ENCODE data around the gene MUC13. TPM values are rescaled to one million over a fixed set of nuclear protein-coding genes. Genes with fewer than 3 reads are reported as not detected.
"Not testable (repeated sequence)": the region's sequence is repeated elsewhere in the genome, so short reads cannot be mapped to it uniquely, and the experiment has no call there.

The MUC13 gene
- not detected for polyA plus RNA-seq (ENCODE audit: insufficient read length)

DNA sequence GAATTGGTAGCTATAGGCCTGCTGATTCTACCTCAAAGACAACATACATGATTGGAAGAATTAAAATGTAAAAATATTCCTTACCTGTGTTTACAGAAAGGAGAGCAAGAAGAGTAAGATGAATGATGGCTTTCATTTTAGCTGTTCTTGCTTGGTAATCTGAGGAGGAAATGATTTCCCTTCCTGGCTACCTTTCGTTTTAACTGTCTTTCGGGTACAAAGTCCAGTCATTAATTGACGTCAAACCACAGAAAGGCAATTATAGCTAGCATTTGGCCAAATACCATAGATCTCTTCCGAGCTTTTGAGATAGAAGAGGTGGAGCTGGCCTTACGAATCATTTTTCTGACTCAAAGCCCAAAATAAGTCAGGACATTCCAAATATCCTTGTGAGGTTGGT, at the start of gene MUC13:
Gene MUC13 (minus strand): TSS at position 175 of the 400 bp plus-strand sequence. CDS start 39 bp downstream, at position 136.
- DNase-seq (ENCODE audit: low read depth), result no peak

- DNase-seq (ENCODE audit: low read depth), result no peak
Observed at GRCh38 chr3:124982855-124983254, 48.3 kb upstream of the MUC13 start.

DNA sequence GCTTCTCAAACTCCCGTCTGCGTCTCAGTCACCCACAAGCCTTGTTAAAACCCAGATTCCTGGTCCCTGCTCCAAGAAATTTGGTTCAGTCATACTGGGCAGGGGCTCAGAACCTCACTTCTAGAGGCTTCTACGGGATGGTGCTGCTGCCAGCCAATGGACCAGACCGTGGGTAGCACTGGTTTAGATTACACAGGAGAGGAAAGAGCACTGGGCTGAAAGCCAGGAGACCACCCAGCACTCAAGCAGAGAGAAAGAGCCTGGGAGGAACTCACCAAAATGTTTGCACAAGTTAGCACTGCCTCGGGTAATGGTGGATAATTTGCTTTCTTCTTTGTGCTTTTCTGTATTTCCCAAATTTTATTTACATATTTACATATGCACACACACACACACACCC, 46.9 kb upstream of the MUC13 start:
- DNase-seq (ENCODE audit: low read depth), result no peak

- DNase-seq (ENCODE audit: low read depth), result no peak
Observed at GRCh38 chr3:124978627-124979026, 44.1 kb upstream of the MUC13 start.

GRCh38 chr3:124976383-124976782, 41.8 kb upstream of the MUC13 start:
- no peak for DNase-seq (ENCODE audit: low read depth)

GRCh38 chr3:124974691-124975090, 40.1 kb upstream of the MUC13 start:
- DNase-seq (ENCODE audit: low read depth), result no peak

GRCh38 chr3:124973290-124973689, 38.7 kb upstream of the MUC13 start:
- no peak for DNase-seq (ENCODE audit: low read depth)

- DNase-seq (ENCODE audit: low read depth), result no peak
Observed at GRCh38 chr3:124972457-124972856, 37.9 kb upstream of the MUC13 start.

DNA sequence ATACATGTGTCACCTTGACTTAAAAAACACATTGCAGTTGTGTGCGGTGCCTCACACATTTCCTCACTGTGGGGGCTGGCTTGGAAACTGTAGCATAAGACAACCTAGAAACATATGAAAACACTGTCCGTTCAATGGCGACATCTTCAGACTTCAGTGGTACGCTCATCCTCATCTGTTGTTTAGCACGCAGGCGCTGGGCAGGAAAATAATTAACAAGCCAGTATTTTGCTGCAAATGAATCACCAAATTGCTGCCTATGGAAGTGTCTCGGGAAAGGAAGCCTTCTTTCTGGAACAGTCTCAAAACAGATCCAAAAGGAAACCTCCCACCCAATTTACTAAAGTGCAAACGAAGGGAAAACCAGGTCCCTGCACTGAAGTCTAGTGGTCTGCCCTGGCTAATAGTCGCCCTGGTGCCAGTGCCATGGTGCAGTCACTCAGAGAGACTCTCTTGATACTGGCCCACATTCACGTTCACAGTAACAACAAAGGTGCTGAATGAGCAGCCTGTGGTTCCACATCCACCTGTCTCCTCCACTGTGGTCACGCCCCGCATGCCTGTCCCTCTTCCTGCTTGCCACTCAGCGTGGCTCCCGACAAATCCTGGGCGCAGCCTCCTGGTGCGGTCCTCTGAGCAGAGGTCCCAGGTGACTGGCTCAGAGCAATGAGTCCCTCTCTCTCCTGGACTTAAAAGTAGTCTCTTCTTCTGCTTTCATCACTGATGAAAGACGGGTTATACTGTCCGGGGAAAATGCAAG, 35.6 kb upstream of the MUC13 start:
- no peak for DNase-seq (ENCODE audit: low read depth)

- no peak for DNase-seq (ENCODE audit: low read depth)
Observed at GRCh38 chr3:124969190-124969589, 34.6 kb upstream of the MUC13 start.

- no peak for DNase-seq (ENCODE audit: low read depth)
Observed at GRCh38 chr3:124967964-124968363, 33.4 kb upstream of the MUC13 start.

DNA sequence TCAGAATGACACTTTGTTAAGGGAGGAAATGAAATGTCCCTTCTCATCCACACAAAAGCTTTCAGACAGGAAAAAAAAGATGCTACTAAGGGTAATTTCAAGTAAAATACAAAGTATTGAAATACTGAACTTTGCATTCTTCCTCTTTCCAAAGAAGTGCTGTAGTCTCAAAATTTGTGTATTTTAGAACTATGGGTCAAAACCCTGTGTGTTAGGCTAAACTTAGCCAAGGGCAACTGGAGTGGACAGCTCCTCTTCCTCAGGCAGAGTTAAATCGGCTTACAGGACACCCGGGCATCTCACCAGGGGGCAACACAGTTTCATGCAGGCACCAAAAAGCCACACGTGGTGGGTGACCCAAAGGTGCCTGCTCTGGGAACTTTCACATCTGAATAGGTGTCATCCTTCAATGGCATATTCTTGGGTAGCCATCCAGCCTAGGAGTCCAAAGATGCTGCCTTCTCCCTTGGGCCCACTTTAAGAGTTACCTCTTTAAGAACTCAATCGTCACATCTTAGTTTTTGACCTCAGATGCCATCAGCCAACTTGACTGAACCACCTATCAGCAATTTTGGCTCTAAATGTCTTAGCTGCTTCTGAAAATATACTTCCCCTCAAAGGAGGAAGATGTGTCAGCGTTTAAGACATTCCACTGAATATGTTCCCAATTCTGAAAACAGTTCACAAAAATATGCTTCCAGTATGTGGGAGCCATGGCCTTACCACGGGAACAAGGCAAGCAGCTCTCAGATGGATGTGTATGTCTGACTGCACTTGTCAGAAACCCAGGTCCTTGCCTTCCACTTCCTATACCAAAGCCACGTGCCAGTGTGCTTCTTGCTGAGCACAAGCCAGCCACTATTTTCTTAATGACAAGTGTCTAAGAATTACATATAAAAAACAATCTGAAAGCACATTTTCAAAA, 32.2 kb upstream of the MUC13 start:
- no peak for DNase-seq (ENCODE audit: low read depth)

DNA sequence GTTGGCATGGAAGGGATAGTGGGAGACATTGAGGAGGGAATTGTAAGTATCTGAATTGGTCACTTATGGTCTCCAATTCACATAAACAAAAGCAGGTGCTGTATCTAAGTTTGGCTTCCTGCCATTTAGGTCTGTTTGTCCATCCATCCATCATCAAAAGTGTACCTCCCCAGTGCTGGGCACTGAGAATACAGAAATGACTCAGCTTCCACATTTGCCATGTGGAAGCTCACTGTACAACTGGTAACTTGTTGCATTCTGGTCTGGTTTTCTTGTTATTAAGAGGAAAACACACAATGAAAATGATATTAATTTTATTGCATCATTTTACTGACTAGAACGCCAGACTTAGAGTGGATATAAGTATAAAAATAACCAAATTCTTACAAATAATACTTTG, 30.9 kb upstream of the MUC13 start:
- no peak for DNase-seq (ENCODE audit: low read depth)

GRCh38 chr3:124964387-124964786, 29.8 kb upstream of the MUC13 start:
- no peak for DNase-seq (ENCODE audit: low read depth)

DNA sequence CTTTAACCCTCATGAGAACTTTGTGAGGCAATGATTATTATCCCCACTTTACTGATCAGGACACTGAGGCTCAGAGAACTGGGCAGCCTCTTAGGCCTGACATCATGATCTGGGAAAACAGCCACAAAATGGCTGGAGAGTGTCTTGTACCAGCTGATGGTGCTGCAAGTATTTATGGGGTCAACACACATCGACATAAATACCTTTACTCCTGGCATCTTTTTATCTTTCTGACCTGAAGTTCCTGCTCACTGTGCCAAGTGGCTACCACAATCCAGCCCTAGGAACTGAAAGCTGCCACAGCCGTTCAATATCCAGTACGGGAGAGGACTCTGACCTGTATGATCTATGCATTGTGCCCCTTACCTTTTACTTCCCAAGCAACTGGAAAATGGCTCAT, 29.2 kb upstream of the MUC13 start:
- DNase-seq (ENCODE audit: low read depth), result no peak

DNA sequence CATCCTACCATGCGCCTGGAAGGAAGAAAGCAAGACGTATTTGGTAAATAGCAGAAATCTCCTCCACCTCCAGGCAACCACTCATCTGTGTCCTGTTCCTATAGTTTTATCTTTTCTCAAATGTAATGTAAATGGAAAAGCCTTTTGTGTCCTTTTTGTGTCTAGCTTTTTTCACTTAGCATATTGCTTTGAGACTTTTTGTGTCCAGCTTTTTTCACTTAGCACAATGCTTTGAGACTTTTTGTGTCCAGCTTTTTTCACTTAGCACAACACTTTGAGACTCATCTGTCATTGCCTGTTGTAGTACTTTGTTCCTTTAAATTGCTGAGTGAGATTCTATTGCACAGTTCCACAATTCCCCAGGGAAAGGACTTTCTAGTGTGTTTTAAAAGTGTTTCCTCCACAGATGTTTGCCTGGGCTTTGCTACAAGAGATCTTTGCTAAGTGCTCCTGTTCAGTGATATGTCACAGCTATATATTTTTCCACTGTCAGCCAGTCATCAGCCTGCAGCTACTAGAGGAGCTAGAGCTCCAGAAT, 27.9 kb upstream of the MUC13 start:
- no peak for DNase-seq (ENCODE audit: low read depth)

DNA sequence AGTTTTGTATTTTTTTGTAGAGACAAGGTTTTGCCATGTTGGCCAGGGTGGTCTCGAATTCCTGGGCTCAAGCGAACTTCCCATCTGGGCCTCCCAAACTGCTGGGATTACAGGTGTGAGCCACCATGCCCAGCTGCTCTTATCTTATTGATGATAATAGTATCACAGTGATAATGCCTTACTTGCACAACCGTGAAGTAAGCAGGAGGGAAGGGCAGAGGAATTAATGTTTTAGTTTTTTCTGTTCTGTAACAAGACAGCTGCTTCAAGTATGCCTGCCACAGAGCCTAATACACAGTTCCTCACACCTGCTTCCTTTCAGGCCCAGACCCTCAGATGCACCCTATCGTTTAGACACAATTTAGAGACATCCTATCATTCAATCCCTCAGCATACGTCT, 26.1 kb upstream of the MUC13 start:
- no peak for DNase-seq (ENCODE audit: low read depth)

DNA sequence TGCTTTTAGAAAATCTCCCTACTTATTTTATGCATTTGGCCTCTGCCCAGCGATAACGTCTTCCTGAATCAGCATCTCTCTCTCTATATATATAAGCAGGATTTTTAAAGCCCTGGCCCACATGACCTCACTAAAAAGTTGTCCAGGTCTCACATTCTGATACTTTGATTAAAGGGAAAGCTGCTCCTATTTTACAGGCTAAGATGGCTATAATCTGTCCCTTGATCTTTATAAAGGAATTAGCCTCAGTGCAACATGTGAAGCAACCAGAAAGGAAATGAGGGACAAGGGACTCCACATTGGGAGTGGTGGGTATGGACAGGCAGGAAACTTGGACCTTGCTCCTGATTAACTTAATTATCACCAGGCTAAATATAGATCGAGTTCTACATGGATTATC, 25.6 kb upstream of the MUC13 start:
- no peak for DNase-seq (ENCODE audit: low read depth)

- not testable (repeated sequence) for DNase-seq (ENCODE audit: low read depth)
Observed at GRCh38 chr3:124957951-124958350, 23.4 kb upstream of the MUC13 start.

DNA sequence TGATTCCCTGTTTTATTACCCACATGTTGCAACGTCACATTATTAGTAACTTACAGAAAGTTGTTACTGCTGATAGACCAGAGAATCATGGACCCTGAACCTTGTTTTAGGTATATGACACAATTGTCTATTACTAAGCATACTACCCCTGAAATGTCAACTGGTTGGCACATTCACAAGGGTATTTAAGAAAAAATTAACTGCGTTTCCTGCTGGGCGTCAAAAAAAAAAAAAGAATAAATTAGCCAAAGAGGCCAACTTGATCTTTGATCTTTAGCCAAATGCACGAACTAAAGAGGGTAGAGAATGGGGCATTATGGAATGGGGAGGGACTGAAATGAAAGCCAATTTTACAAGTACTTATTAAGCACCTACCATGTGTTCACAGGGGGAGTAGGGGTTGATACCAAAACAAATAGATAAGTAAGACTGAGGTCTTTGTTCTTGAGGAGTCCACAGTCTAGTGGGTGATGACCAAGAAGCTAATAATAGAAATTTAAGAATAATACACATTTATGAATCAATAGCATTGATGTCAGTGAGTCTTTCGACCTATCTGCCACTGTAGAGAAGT, 17.8 kb upstream of the MUC13 start:
- no peak for DNase-seq (ENCODE audit: low read depth)

GRCh38 chr3:124951511-124952281, 17.1 kb upstream of the MUC13 start:
- no peak for DNase-seq (ENCODE audit: low read depth)
